K562 (cell line): ENCODE results near the gene RHOBTB3. TPM values are rescaled to one million over a fixed set of nuclear protein-coding genes. Genes with fewer than 3 reads are reported as not detected.

Experiments
- ARID2 ChIP-seq: fragments of 450-650 bp; IDR thresholded peaks from 2 replicates; pipeline ENCODE4 v1.6.1; 2017; ENCODE audit warnings: antibody characterized with exemption, mild to moderate bottlenecking
- ASH1L ChIP-seq: fragments of 450-650 bp; IDR thresholded peaks from 2 replicates; pipeline ENCODE4 v1.6.1; 2018; ENCODE audit warnings: borderline replicate concordance, mild to moderate bottlenecking, low read depth; ENCODE audit not compliant: partially characterized antibody
- BRCA1 ChIP-seq, 2 experiments: fragments of 450-650 bp in 1 of 2; sonication (generic) in 1 of 2; formaldehyde crosslinking in 1 of 2; IDR thresholded peaks; 2 replicates each; pipeline versions ENCODE4 v1.5.0 to v1.6.1; 2017 to 2020; ENCODE audit warnings: mild to moderate bottlenecking in 1 of 2, missing genetic modification reagents in 1 of 2
- FOS ChIP-seq: IDR thresholded peaks from 3 replicates; pipeline ENCODE4 v1.6.1; 2011; ENCODE audit not compliant: insufficient read length; ENCODE audit errors: extremely low read depth
- FOXA3 ChIP-seq, 2 experiments: fragments of 450-650 bp in 1 of 2; sonication (generic) in 1 of 2; formaldehyde crosslinking; IDR thresholded peaks in 1 of 2; conservative IDR thresholded peaks in 1 of 2; 2 replicates each; pipeline versions ENCODE4 v1.4.0 to v1.8.0; 2020 to 2022; ENCODE audit warnings: mild to moderate bottlenecking in 2 of 2, missing genetic modification reagents in 1 of 2
- FOXJ2 ChIP-seq: fragments of 200-800 bp; sonication (Bioruptor generic); IDR thresholded peaks from 2 replicates; pipeline ENCODE4 v1.6.1; 2016; ENCODE audit warnings: missing genetic modification characterization, missing compliant biosample characterization
- L3MBTL2 ChIP-seq: fragments of 450-650 bp; IDR thresholded peaks from 2 replicates; pipeline ENCODE4 v1.6.1; 2016; ENCODE audit warnings: mild to moderate bottlenecking, moderate library complexity
- MAFG ChIP-seq: fragments of 450-650 bp; conservative IDR thresholded peaks from 2 replicates; pipeline ENCODE4 v1.6.1; 2016; ENCODE audit warnings: missing genetic modification characterization, missing compliant biosample characterization
- MECOM ChIP-seq: fragments of 250-450 bp; sonication (Bioruptor Pico); IDR thresholded peaks from 2 replicates; pipeline ENCODE4 v1.8.0; 2022; ENCODE audit warnings: inconsistent platforms
- NCOA2 ChIP-seq, 2 experiments: fragments of 450-650 bp; IDR thresholded peaks; 2 replicates each; pipeline ENCODE4 v1.6.1; 2018; ENCODE audit warnings: mild to moderate bottlenecking in 2 of 2, moderate library complexity in 1 of 2; ENCODE audit not compliant: partially characterized antibody in 2 of 2
- NR4A1 ChIP-seq, 2 experiments: fragments of 250-450 bp in 1 of 2; fragments of 450-650 bp in 1 of 2; sonication (Bioruptor Pico) in 1 of 2; IDR thresholded peaks; 2 replicates each; pipeline versions ENCODE4 v1.4.0 to v1.6.1; 2016 to 2020; ENCODE audit warnings: mild to moderate bottlenecking in 2 of 2, missing compliant biosample characterization in 1 of 2, missing genetic modification characterization in 1 of 2, moderate library complexity in 1 of 2
- PHB ChIP-seq: fragments of 250-450 bp; sonication (Bioruptor Pico); IDR thresholded peaks from 2 replicates; pipeline ENCODE4 v1.5.0; 2021
- PHB2 ChIP-seq: fragments of 450-650 bp; IDR thresholded peaks from 2 replicates; pipeline ENCODE4 v1.6.1; 2017; ENCODE audit warnings: low read depth
- PTRF ChIP-seq: fragments of 450-650 bp; IDR thresholded peaks from 2 replicates; pipeline ENCODE4 v1.6.1; 2016; ENCODE audit warnings: mild to moderate bottlenecking, missing genetic modification characterization, missing compliant biosample characterization
- RBM34 ChIP-seq: fragments of 200-400 bp; formaldehyde crosslinking; IDR thresholded peaks from 2 replicates; pipeline ENCODE4 v1.6.1; 2018; ENCODE audit warnings: low read length, borderline replicate concordance; ENCODE audit not compliant: insufficient read depth
- SIRT6 ChIP-seq: IDR thresholded peaks from one replicate; pipeline ENCODE4 v1.6.1; 2012; ENCODE audit warnings: low read depth, mild to moderate bottlenecking, control low read depth, inconsistent platforms, low read length, moderate library complexity
- SOX6 ChIP-seq: fragments of 450-650 bp; IDR thresholded peaks from 2 replicates; pipeline ENCODE4 v1.6.1; 2014; ENCODE audit warnings: mild to moderate bottlenecking
- STAT5A ChIP-seq: IDR thresholded peaks from 2 replicates; pipeline ENCODE4 v1.6.1; 2012; ENCODE audit warnings: low read length, inconsistent platforms, borderline replicate concordance
- THRB ChIP-seq: fragments of 450-650 bp; formaldehyde crosslinking; conservative IDR thresholded peaks from 2 replicates; pipeline ENCODE4 v1.4.0; 2022; ENCODE audit warnings: mild to moderate bottlenecking, missing genetic modification characterization
- ZFX ChIP-seq: sonication (generic); formaldehyde crosslinking; IDR thresholded peaks from 2 replicates; pipeline ENCODE4 v1.8.0; 2022; ENCODE audit warnings: mild to moderate bottlenecking, missing genetic modification reagents, moderate library complexity
- ZHX1 ChIP-seq: fragments of 150-350 bp; conservative IDR thresholded peaks from 2 replicates; pipeline ENCODE4 v1.6.1; 2014; ENCODE audit warnings: low read length
- ZNF507 ChIP-seq: conservative IDR thresholded peaks from 2 replicates; pipeline ENCODE4 v1.6.1; 2017; ENCODE audit warnings: missing genetic modification characterization, missing compliant biosample characterization
- ZNF77 ChIP-seq: fragments of 250-450 bp; sonication (Bioruptor Pico); IDR thresholded peaks from 2 replicates; pipeline ENCODE4 v1.5.0; 2020
- ZNF778 ChIP-seq: fragments of 450-650 bp; formaldehyde crosslinking; IDR thresholded peaks from 2 replicates; pipeline ENCODE4 v1.4.0; 2020; ENCODE audit warnings: mild to moderate bottlenecking, moderate library complexity
- polyA plus RNA-seq, 8 experiments: library from polyadenylated mRNA; depleted of rRNA in 4 of 8; stranded (reverse) in 5 of 8; unstranded in 3 of 8; fragments of >200 nt; fragmentation: Nextera tagmentation in 2 of 8; fragmentation: Illumina TruSeq in 1 of 8; extraction: Ambion mirVana in 2 of 8; extraction: Trizol in 1 of 8; gene quantifications; 2 replicates each; pipeline versions ENCODE4 v1.2.1 to v1.2.3, GENCODE V29; 2011 to 2014; ENCODE audit warnings: inconsistent platforms in 1 of 8, missing spikeins in 1 of 8
- total RNA-seq, 7 experiments: library from RNA; depleted of rRNA in 6 of 7; stranded (reverse); fragments of >200 nt in 6 of 7; fragmentation: Illumina TruSeq in 2 of 7; extraction: Trizol in 2 of 7; gene quantifications; 2 replicates each; pipeline versions ENCODE4 v1.2.1 to v1.2.3, GENCODE V29; 2011 to 2021; ENCODE audit warnings: low replicate concordance in 1 of 7
- TF ChIP-seq, protein P1 (sequence below): sonication (generic); formaldehyde crosslinking; IDR thresholded peaks from 2 replicates; pipeline ENCODE4 v1.9.0; 2022; ENCODE audit warnings: mild to moderate bottlenecking, missing genetic modification reagents
- TF ChIP-seq, protein P2 (sequence below): fragments of 450-650 bp; formaldehyde crosslinking; IDR thresholded peaks from 2 replicates; pipeline ENCODE4 v1.4.0; 2022; ENCODE audit warnings: missing genetic modification characterization

Gene RHOBTB3
- total and polyA plus RNA-seq, 9 of the 15 experiments (the other 6 are each of a cell fraction or from before 2014, with no cell fraction given): 39.7 to 143 (median 115) TPM

DNA sequence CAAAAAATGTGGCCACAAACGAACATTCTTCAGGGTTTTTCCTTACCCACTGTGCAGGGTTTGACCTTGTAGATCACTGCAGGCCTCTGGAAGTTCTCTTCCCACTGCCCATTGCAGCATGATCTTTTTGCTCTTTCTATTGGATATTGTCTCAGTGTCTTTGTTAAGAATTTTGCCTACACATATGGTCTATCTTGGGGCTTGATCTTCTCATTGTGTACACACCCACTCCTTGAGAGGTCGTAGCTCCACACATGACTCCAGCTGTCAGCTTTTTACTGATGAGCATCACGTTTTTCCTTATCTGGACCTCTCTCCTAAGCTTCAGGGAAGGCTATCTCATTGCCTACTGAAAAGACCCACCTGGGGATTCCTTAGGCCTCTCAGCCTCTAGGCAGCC lies 94.4 kb downstream of the RHOBTB3 start (continued):
- TF ChIP-seq, protein P1, sequence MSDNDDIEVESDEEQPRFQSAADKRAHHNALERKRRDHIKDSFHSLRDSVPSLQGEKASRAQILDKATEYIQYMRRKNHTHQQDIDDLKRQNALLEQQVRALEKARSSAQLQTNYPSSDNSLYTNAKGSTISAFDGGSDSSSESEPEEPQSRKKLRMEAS (CRISPR knock-in tag): no peak
- TF ChIP-seq ZNF77 (CRISPR knock-in tag) (no peak), NR4A1 (CRISPR knock-in tag; IDR thresholded peaks at IDR 0.05) (no peak), NR4A1 (tag; IDR thresholded peaks at IDR 0.05) (no peak), ARID2 (no peak), PHB2 (no peak), NCOA2 (IDR thresholded peaks at IDR 0.05; ENCODE audit: partially characterized antibody in 2 of 2) (no peak), PTRF (tag) (no peak), FOXJ2 (tag) (peak; percentile 50; the same call in 1 of the 2 replicates), SIRT6 (no peak), FOS (no peak), BRCA1 (IDR thresholded peaks at IDR 0.05) (no peak), BRCA1 (CRISPR knock-in tag; IDR thresholded peaks at IDR 0.05) (no peak), ZFX (CRISPR knock-in tag) (0 out of 2 replicates have a peak, but pooled peaks have one; percentile 29), PHB (CRISPR knock-in tag) (no peak), STAT5A (no peak), THRB (CRISPR knock-in tag) (no peak), ZNF507 (no peak), FOXA3 (CRISPR knock-in tag; conservative IDR thresholded peaks at IDR 0.05 in 1 of 2, IDR thresholded peaks at IDR 0.05 in 1 of 2) (peak in 1 of 2 experiments; percentile 91; a peak in 2 of 4 replicates), ZHX1 (no peak), ZNF778 (CRISPR knock-in tag) (no peak), MECOM (CRISPR knock-in tag) (0 out of 2 replicates have a peak, but pooled peaks have one; percentile 41), L3MBTL2 (peak; percentile 40; the same call in 1 of the 2 replicates), MAFG (tag) (no peak), RBM34 (no peak), SOX6 (peak; percentile 93), ASH1L (no peak)
- TF ChIP-seq, protein P2, sequence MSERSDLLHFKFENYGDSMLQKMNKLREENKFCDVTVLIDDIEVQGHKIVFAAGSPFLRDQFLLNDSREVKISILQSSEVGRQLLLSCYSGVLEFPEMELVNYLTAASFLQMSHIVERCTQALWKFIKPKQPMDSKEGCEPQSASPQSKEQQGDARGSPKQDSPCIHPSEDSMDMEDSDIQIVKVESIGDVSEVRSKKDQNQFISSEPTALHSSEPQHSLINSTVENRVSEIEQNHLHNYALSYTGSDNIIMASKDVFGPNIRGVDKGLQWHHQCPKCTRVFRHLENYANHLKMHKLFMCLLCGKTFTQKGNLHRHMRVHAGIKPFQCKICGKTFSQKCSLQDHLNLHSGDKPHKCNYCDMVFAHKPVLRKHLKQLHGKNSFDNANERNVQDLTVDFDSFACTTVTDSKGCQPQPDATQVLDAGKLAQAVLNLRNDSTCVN (CRISPR knock-in tag): no peak
